Neural cell (in vitro differentiated cells): ENCODE results near the gene LRRC4. TPM values are rescaled to one million over a fixed set of nuclear protein-coding genes. Genes with fewer than 3 reads are reported as not detected.

Source experiments
- H2AFZ ChIP-seq: fragments of 200-600, 300-800 bp; sonication (generic), shearing (Covaris generic); 2 replicates; pipeline ENCODE4 v1.6.0; 2014; ENCODE audit warnings: low read depth, mild to moderate bottlenecking, antibody characterized with exemption, low read length, moderate library complexity
- H3F3A ChIP-seq: fragments of 200-600 bp; shearing (Covaris generic); 2 replicates; pipeline ENCODE4 v1.6.1; 2016; ENCODE audit warnings: mild to moderate bottlenecking, moderate library complexity, mixed read lengths, antibody characterized with exemption, low read length; ENCODE audit not compliant: insufficient read depth, poor library complexity, severe bottlenecking
- H3K27ac ChIP-seq: fragments of 200-600, 300-800 bp; sonication (generic), shearing (Covaris generic); 2 replicates; pipeline ENCODE4 v1.5.1; 2014; ENCODE audit warnings: mild to moderate bottlenecking, low read length, moderate library complexity
- H3K27me3 ChIP-seq: fragments of 300-800, 200-600 bp; sonication (generic), shearing (Covaris generic); 2 replicates; pipeline ENCODE4 v1.6.0; 2014; ENCODE audit warnings: mild to moderate bottlenecking, low read depth, low read length, moderate library complexity; ENCODE audit not compliant: insufficient read depth
- H3K36me3 ChIP-seq: fragments of 300-800, 200-600 bp; sonication (generic), shearing (Covaris generic); 2 replicates; pipeline ENCODE4 v1.5.1; 2014; ENCODE audit warnings: mild to moderate bottlenecking, antibody characterized with exemption, low read length, moderate library complexity; ENCODE audit not compliant: insufficient read depth
- H3K4me2 ChIP-seq: fragments of 300-800, 200-600 bp; sonication (generic), shearing (Covaris generic); 2 replicates; pipeline ENCODE4 v1.6.0; 2014; ENCODE audit warnings: mild to moderate bottlenecking, low read length
- H3K4me3 ChIP-seq: fragments of 300-800, 200-600 bp; sonication (generic), shearing (Covaris generic); 2 replicates; pipeline ENCODE4 v1.5.1; 2014; ENCODE audit warnings: mild to moderate bottlenecking, low read length, moderate library complexity
- H3K79me2 ChIP-seq: fragments of 200-600 bp; shearing (Covaris generic); replicated peaks from 2 replicates; pipeline ENCODE4 v1.6.0; 2014; ENCODE audit warnings: mild to moderate bottlenecking, low read length, moderate library complexity; ENCODE audit not compliant: insufficient read depth
- H3K9ac ChIP-seq: fragments of 300-800, 200-600 bp; sonication (generic), shearing (Covaris generic); 2 replicates; pipeline ENCODE4 v1.6.1; 2016; ENCODE audit warnings: mild to moderate bottlenecking, low read length, mixed read lengths
- H3K9me2 ChIP-seq: fragments of 200-600 bp; shearing (Covaris generic); 2 replicates; pipeline ENCODE4 v1.6.1; 2016; ENCODE audit warnings: mild to moderate bottlenecking, low read length, mixed read lengths; ENCODE audit not compliant: insufficient read depth
- H3K9me3 ChIP-seq: fragments of 200-600, 300-800 bp; sonication (generic), shearing (Covaris generic); 2 replicates; pipeline ENCODE4 v1.6.1; 2016; ENCODE audit warnings: mild to moderate bottlenecking, mixed run types, low read length, moderate library complexity, mixed read lengths
- H4K20me1 ChIP-seq: fragments of 200-600 bp; shearing (Covaris generic); 2 replicates; pipeline ENCODE4 v1.6.1; 2016; ENCODE audit warnings: mild to moderate bottlenecking, mixed run types; ENCODE audit not compliant: insufficient read depth
- CTCF ChIP-seq: fragments of 450-650 bp; IDR thresholded peaks from 2 replicates; pipeline ENCODE4 v1.5.1; 2014; ENCODE audit warnings: antibody characterized with exemption, mild to moderate bottlenecking, moderate library complexity; ENCODE audit not compliant: poor library complexity, severe bottlenecking
- EP300 ChIP-seq: fragments of 450-650 bp; conservative IDR thresholded peaks from 2 replicates; pipeline ENCODE4 v1.6.1; 2014; ENCODE audit warnings: antibody characterized with exemption, mild to moderate bottlenecking, moderate library complexity; ENCODE audit not compliant: poor library complexity, severe bottlenecking
- EZH2 ChIP-seq: fragments of 200-600, 300-800 bp; shearing (Covaris generic), sonication (generic); IDR thresholded peaks from 2 replicates; pipeline ENCODE4 v1.6.1; 2014; ENCODE audit warnings: antibody characterized with exemption, low read length, borderline replicate concordance, mild to moderate bottlenecking; ENCODE audit not compliant: insufficient read depth, poor library complexity, severe bottlenecking
- MXI1 ChIP-seq: fragments of 450-650 bp; conservative IDR thresholded peaks from 2 replicates; pipeline ENCODE4 v1.6.1; 2014; ENCODE audit warnings: antibody characterized with exemption, mild to moderate bottlenecking; ENCODE audit not compliant: poor library complexity, severe bottlenecking
- POLR2AphosphoS5 ChIP-seq: IDR thresholded peaks from 2 replicates; pipeline ENCODE4 v1.6.1; 2012
- RAD21 ChIP-seq: fragments of 450-650 bp; conservative IDR thresholded peaks from 2 replicates; pipeline ENCODE4 v1.6.1; 2014; ENCODE audit warnings: antibody characterized with exemption, mild to moderate bottlenecking, moderate library complexity
- REST ChIP-seq: IDR thresholded peaks from 2 replicates; pipeline ENCODE4 v1.6.1; 2012; ENCODE audit warnings: borderline replicate concordance
- SMC3 ChIP-seq: fragments of 450-650 bp; conservative IDR thresholded peaks from 2 replicates; pipeline ENCODE4 v1.6.1; 2014; ENCODE audit warnings: antibody characterized with exemption, mild to moderate bottlenecking, moderate library complexity; ENCODE audit not compliant: poor library complexity
- TAF1 ChIP-seq: IDR thresholded peaks from 2 replicates; pipeline ENCODE4 v1.6.1; 2012; ENCODE audit warnings: low read depth
- polyA plus RNA-seq: library from polyadenylated mRNA; depleted of rRNA; stranded (reverse); fragments of >200 nt; gene quantifications from 2 replicates; pipeline ENCODE4 v1.2.3, GENCODE V29; 2014

LRRC4 gene
- polyA plus RNA-seq, 1 donor from 2014 or later: 15.7 TPM

GRCh38 chr7:128045766-128046165 lies 14.5 kb upstream of the LRRC4 start:
- TF ChIP-seq MXI1 (no peak), RAD21 (no peak), CTCF (no peak), POLR2AphosphoS5 (no peak), EZH2 (no peak), EP300 (no peak), SMC3 (no peak), REST (no peak), TAF1 (no peak)
- H3K27me3 ChIP-seq: no peaks in the 10 kb centered on the region
- no peak overlapping the region for H3K4me2 ChIP-seq
- no peaks in the 10 kb centered on the region for H3F3A ChIP-seq
- no peak overlapping the region for H2AFZ ChIP-seq
- H3K9me3 ChIP-seq: no peaks in the 10 kb centered on the region
- H4K20me1 ChIP-seq: no peaks in the 10 kb centered on the region
- H3K36me3 ChIP-seq: no peaks in the 10 kb centered on the region
- H3K9me2 ChIP-seq: no peaks in the 10 kb centered on the region
- H3K9ac ChIP-seq: no peak overlapping the region
- H3K27ac ChIP-seq: no peak overlapping the region
- no peaks in the 10 kb centered on the region for H3K79me2 ChIP-seq
- no peak overlapping the region for H3K4me3 ChIP-seq

- Histone ChIP-seq H3K36me3 (no peaks in the 10 kb centered on the region), H3K4me2 (no peak overlapping the region), H3K9ac (no peak overlapping the region), H3K79me2 (no peaks in the 10 kb centered on the region), H3K9me2 (no peaks in the 10 kb centered on the region), H2AFZ (no peak overlapping the region), H3K27me3 (no peaks in the 10 kb centered on the region), H3K4me3 (no peak overlapping the region), H4K20me1 (no peaks in the 10 kb centered on the region), H3F3A (no peaks in the 10 kb centered on the region), H3K27ac (no peak overlapping the region), H3K9me3 (no peaks in the 10 kb centered on the region)
- TF ChIP-seq CTCF: no peak
- no peak for TF ChIP-seq EZH2
- TF ChIP-seq SMC3: no peak
- no peak for TF ChIP-seq MXI1
- no peak for TF ChIP-seq REST
- no peak for TF ChIP-seq EP300
Observed at GRCh38 chr7:128045158-128045557, 13.9 kb upstream of the LRRC4 start.
